Activated CD4-positive, alpha-beta T cell treated with anti-CD3 and anti-CD28 coated beads for 36 hours (primary cell): ENCODE results near the gene GSTM3. TPM values are rescaled to one million over a fixed set of nuclear protein-coding genes. Genes with fewer than 3 reads are reported as not detected.

Source experiments
- ATAC-seq: fragments of 200-7000 bp; cut with Tn5 transposase; one replicate; pipeline ENCODE4 v1.10.0; 2021; ENCODE audit warnings: mild to moderate bottlenecking, moderate library complexity
- CTCF ChIA-PET: fragments of 350-600 bp; sonication (Branson Sonifier 250); formaldehyde crosslinking; loops from one replicate; lab custom pipeline; 2021; ENCODE audit warnings: antibody characterized with exemption; lab: Charles Lee
- POLR2A ChIA-PET: fragments of 350-600 bp; sonication (Branson Sonifier 250); formaldehyde crosslinking; loops from one replicate; lab custom pipeline; 2021; ENCODE audit warnings: antibody characterized with exemption, inconsistent platforms; lab: Charles Lee
- DNase-seq: peaks from one replicate; pipeline ENCODE4 v3.0.0-alpha.2; 2020
- H3K27ac Mint-ChIP-seq: one replicate; pipeline ENCODE4 v1.8.0; 2021; ENCODE audit warnings: mixed read lengths
- H3K27me3 Mint-ChIP-seq: one replicate; pipeline ENCODE4 v1.8.0; 2021; ENCODE audit warnings: mixed read lengths
- H3K36me3 Mint-ChIP-seq: one replicate; pipeline ENCODE4 v1.8.0; 2021; ENCODE audit warnings: low read depth, mixed read lengths
- H3K4me1 Mint-ChIP-seq: one replicate; pipeline ENCODE4 v1.8.0; 2021; ENCODE audit warnings: mixed read lengths
- H3K4me3 Mint-ChIP-seq: one replicate; pipeline ENCODE4 v1.8.0; 2021; ENCODE audit warnings: mild to moderate bottlenecking, moderate library complexity, mixed read lengths
- H3K9me3 Mint-ChIP-seq: one replicate; pipeline ENCODE4 v1.8.0; 2021; ENCODE audit warnings: low read depth, mixed read lengths
- intact Hi-C, 2 experiments: fragments of 100-400 bp; cut with DNase I in 1 of 2; cut with micrococcal nuclease in 1 of 2; formaldehyde crosslinking; loops; one replicate each; pipeline versions ENCODE4 v1.14.2 to v1.15.1; 2022 to 2024; cut with DNase I, micrococcal nuclease
- total RNA-seq, 2 experiments: library from RNA; stranded (reverse); gene quantifications; one replicate each; pipeline ENCODE4 v1.2.3, GENCODE V29; 2021

Gene GSTM3
- 10 to 100 TPM; 47.6 to 49.1 TPM for total RNA-seq

DNA sequence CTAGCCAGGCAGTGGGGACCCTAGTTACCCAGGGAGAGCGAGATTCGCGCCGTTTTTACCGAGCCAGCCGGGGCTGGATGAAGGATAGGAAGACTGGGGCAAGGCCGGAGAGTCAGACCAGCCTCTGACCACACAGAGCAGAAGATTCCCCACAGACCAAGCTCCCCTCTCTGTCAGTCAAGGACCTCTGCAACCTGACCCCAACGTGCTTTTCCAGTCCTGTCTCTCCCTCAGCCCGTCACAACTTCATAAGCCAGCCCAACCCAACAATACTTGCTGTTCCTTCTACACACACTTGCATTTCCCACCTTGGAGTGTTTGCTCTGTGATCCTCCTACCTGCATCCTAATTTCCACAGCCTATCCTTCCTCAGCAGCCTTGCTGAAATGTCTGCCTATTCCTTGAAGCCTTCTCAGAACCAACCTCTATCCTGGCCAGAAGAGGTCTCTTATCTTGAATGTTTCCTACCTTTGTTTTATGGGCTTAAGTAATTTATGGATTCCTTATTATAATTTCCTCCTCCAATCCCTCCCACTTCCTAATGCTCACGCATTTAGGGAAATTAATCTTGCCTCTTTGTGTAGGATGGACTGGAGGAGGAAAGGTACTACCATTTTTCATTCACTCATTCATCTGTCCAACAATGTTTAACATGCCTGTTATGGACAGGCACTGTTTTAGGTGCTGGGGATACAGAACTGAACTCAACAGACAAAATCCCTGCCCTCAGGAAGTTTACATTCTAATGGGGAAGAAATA is at the start of gene GSTM3:
TSS of gene GSTM3 (minus strand) at position 424 of the 759 bp plus-strand sequence. CDS start 751 bp downstream, outside the sequence.
- ChIA-PET POLR2A (no interaction called here), CTCF (interaction anchor here (0.6 to 2.1 kb wide), 10 partner anchors 9 to 932 kb away, joined by 3 to 11 read pairs (median 4); partner anchors contain the start of genes AHCYL1 and GSTM1)
- peaks cover 1% of the 10 kb centered on the region for H3K27me3 Mint-ChIP-seq

DNA sequence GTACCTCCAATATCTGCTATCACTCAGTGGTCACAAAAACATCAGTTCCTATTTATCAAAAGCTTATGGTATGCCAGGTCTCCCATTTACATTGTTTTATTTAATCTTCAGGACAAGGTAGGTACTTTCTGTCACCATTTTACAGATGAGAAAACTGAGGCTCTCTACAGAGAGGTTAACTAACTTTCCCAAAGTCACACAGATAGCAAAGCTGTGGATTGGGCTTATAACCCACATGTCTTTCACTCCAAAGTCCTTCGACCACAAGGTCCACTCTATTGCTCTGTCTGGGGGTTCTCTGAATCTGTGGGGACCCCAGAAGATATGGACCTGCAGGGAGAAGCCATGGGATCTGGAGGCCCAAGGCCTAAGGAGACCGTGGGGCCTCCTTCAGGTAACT is 49.5 kb upstream of the GSTM3 start:
- H3K4me1 Mint-ChIP-seq = peaks cover 51% of the 10 kb centered on the region
- ChIA-PET CTCF (interaction anchor here (0.8 to 26.0 kb wide), 13 partner anchors 9 to 222 kb away, joined by 3 to 499 read pairs (median 4); partner anchors contain the start of gene AHCYL1), POLR2A (interaction anchor here (0.5 to 1.3 kb wide), 6 partner anchors 11 to 195 kb away, joined by 3 to 5 read pairs (median 4); no protein-coding TSS in a partner anchor)
- H3K36me3 Mint-ChIP-seq = no peaks in the 10 kb centered on the region
- no peaks in the 10 kb centered on the region for H3K9me3 Mint-ChIP-seq
- no peaks in the 10 kb centered on the region for H3K27me3 Mint-ChIP-seq
- H3K27ac Mint-ChIP-seq = peak overlapping the region; percentile 87
- no peak overlapping the region for H3K4me3 Mint-ChIP-seq
- DNase-seq (no peak), ATAC-seq (no peak)
- intact Hi-C loops = loop anchor here (1.0 to 5.0 kb wide), 6 partner anchors 12 to 194 kb away; partner anchors contain the start of genes AHCYL1 (in 2 of the 2) and CSF1 (in 1 of the 2)

More for the DNA sequence above, at the start of gene GSTM3:
- intact Hi-C loops = loop anchor here (1.0 to 5.0 kb wide), 6 partner anchors 53 to 244 kb away; partner anchors contain the start of genes GSTM1 (in 2 of the 2), AHCYL1 (in 1 of the 2), GNAI3 (in 1 of the 2) and GSTM4 (in 1 of the 2)
- peak; percentile 3 for ATAC-seq
- Mint-ChIP-seq H3K4me1 (peaks cover 16% of the 10 kb centered on the region), H3K4me3 (peak within 1 kb of the TSS; percentile 82), H3K27ac (peak within 1 kb of the TSS; percentile 79), H3K9me3 (no peaks in the 10 kb centered on the region), H3K36me3 (peaks cover 19% of the 10 kb centered on the region)
- no peak for DNase-seq

DNA sequence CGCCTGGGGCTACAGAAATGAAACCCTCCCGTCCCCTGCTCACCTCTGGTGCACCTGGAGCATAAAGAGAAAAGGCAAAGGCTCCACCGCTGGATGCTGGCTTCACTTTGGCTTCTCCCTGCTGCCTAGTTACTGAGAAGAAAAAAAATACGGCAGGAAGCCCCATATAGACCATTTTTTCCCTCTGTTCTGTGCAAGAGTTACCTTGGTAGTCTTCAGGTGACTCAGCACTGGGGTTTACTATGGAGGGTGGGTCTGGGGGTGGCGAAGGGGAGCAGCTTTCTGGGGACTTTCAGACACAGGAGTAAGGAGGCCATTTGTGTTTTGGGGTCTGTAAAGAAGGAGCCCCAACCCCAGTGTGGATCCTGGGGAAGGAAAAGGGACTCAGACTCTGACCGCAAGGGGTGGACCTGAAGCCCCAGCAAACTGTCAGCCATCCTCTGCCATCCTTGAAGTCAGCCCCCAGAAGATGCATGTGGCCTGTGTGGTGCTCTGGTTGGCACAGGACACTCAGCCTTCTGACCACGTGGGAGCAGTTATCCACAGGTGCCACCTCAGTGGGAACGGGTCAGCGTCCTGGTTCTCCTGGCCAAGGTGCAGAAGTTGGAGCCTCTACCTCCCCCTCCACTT is 48.8 kb upstream of the GSTM3 start:
- CTCF ChIA-PET = interaction anchor here (0.7 to 26.0 kb wide), 10 partner anchors 9 to 223 kb away, joined by 3 to 499 read pairs (median 4); partner anchors contain the start of gene AHCYL1
- ATAC-seq (no peak), DNase-seq (no peak)
- Mint-ChIP-seq H3K9me3 (no peaks in the 10 kb centered on the region), H3K36me3 (no peaks in the 10 kb centered on the region), H3K27ac (peak overlapping the region; percentile 87), H3K4me1 (peaks cover 50% of the 10 kb centered on the region), H3K27me3 (no peaks in the 10 kb centered on the region), H3K4me3 (no peak overlapping the region)
- POLR2A ChIA-PET = no interaction called here
- intact Hi-C loops = loop anchor here (1.0 to 5.0 kb wide), 6 partner anchors 13 to 195 kb away; partner anchors contain the start of genes AHCYL1 (in 2 of the 2) and CSF1 (in 1 of the 2)

DNA sequence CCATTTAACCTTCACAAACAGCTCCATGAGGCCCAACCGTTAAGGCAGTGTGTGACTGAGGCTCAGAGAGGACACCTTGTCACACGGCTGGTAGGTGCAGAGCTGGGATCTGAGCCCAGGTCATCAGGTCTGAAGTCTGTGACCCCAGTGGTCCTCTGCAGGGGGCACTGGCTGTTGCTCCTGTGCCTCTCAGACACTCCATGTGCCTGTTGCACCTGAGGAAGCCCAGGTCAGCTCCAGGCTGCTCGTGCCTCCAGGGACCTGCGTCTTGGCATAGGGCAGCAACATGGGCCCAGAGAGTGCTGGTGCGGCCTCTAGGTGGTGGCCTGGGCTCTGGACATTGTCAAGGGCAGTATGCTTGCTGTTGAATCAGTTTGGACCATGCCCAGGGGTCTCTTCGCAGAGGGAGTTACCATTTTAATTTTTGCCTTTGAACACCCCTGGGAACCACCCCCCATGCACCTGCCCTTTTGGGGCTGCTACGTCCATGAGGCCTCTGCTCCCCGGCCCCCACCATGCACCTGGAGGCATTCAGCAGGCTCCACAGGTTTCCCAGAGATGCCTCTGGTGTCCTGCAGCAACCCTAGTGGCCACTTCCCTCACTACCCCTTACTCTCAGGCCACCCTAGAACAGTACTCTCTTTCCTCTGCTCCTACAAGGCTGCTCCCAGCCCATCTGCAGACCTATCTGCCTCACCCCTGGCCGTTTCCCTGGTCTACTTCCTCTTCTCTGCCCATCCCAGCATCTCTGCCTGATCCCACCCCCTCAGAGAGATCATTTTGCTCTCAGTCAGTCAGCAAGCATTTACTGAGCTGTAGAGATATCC is 48.1 kb upstream of the GSTM3 start:
- ATAC-seq = no peak

DNA sequence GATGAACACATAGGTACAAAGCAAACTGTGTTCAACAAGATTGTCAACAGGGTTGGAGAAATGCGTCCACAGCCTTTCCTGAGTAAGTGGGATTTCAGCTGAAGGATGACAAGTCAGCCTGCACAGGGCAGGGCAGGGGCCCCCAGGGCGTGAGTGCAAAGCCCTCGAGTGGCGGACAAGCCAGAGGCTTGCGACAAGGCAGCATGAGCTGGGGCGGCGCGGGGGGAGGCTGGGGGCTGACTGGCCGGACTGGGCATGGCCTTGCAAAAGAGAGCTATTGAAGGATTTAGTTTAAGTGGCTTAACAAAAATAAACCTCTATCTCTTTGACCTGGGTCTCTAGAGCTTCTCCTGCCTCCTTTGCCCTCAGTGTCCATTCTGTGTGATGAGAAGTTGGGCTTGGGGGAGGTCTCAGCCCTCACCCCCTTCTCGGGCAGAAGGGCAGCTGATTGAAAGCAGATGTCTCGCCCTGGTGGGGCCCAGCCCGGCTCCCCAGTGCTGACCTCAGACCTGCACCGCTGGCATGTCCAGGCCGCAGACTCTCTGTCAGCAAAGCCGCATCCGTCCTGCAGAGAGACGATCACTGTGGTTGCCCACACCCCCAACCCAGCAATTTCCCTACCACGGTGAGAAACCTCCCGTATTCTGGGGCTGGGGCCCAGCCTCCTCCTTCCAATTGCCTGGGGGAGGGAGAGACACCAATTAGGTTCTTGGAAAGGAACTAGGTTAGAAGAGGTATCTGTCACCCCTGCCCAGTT is 47.2 kb upstream of the GSTM3 start:
- ChIA-PET CTCF (interaction anchor here (0.9 to 26.0 kb wide), 4 partner anchors 11 to 194 kb away, joined by 3 to 499 read pairs (median 3); partner anchors contain the start of gene AHCYL1), POLR2A (no interaction called here)
- ATAC-seq (no peak), DNase-seq (peak; percentile 25)
- intact Hi-C loops = no loop called here
- H3K27ac Mint-ChIP-seq = no peak overlapping the region
- H3K36me3 Mint-ChIP-seq = no peaks in the 10 kb centered on the region
- H3K4me3 Mint-ChIP-seq = no peak overlapping the region
- no peaks in the 10 kb centered on the region for H3K9me3 Mint-ChIP-seq
- H3K4me1 Mint-ChIP-seq = peaks cover 35% of the 10 kb centered on the region
- H3K27me3 Mint-ChIP-seq = no peaks in the 10 kb centered on the region

More for the DNA sequence above, 48.1 kb upstream of the GSTM3 start:
- intact Hi-C loops = no loop called here
- ChIA-PET POLR2A (no interaction called here), CTCF (interaction anchor here (0.7 to 26.0 kb wide), 8 partner anchors 12 to 193 kb away, joined by 3 to 499 read pairs (median 4); partner anchors contain the start of gene AHCYL1)
- Mint-ChIP-seq H3K4me1 (peaks cover 44% of the 10 kb centered on the region), H3K27me3 (no peaks in the 10 kb centered on the region), H3K4me3 (no peak overlapping the region), H3K9me3 (no peaks in the 10 kb centered on the region), H3K27ac (peak overlapping the region; percentile 51), H3K36me3 (no peaks in the 10 kb centered on the region)
- peak; percentile 7 for DNase-seq

DNA sequence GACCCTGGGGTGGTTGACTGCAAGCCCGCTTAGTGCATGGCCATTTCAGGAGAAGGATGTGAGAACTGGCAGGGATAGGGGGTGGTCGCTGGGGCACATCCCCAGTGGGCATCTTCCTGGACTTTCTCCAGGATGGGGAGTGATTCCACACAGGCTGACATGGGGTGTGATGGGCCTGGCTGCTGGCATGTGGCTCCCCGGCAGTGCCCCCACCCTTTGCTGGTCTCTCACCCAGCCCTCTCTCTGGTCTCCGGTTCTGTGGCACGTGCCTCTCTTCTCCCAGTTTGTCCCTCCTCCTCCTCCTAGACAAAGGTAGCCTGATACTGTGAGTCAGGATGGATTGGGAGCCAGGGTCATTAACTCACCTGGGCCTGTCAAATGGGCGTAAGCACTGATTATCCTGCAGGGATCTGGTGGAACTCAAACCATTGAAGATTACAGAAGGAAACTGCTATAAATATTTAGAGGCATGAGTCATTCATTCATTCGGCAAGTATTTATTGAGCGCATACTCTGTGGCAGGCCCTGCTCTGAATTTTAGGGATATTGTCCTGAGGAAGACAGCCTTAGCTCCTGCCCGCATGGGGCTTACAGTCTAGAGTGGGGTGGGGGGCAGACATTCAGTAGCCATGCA is 46.5 kb upstream of the GSTM3 start:
- no peak overlapping the region for H3K27ac Mint-ChIP-seq
- ChIA-PET POLR2A (interaction anchor here (0.6 kb wide), 1 partner anchor 112 kb away, joined by 4 read pairs; no protein-coding TSS in a partner anchor), CTCF (interaction anchor here (0.5 to 26.0 kb wide), 6 partner anchors 10 to 363 kb away, joined by 3 to 499 read pairs (median 3); partner anchors contain the start of gene AHCYL1)
- DNase-seq (no peak), ATAC-seq (no peak)
- no peaks in the 10 kb centered on the region for H3K9me3 Mint-ChIP-seq
- H3K4me3 Mint-ChIP-seq = no peak overlapping the region
- peaks cover 30% of the 10 kb centered on the region for H3K4me1 Mint-ChIP-seq
- H3K27me3 Mint-ChIP-seq = no peaks in the 10 kb centered on the region
- H3K36me3 Mint-ChIP-seq = no peaks in the 10 kb centered on the region
- intact Hi-C loops = no loop called here

DNA sequence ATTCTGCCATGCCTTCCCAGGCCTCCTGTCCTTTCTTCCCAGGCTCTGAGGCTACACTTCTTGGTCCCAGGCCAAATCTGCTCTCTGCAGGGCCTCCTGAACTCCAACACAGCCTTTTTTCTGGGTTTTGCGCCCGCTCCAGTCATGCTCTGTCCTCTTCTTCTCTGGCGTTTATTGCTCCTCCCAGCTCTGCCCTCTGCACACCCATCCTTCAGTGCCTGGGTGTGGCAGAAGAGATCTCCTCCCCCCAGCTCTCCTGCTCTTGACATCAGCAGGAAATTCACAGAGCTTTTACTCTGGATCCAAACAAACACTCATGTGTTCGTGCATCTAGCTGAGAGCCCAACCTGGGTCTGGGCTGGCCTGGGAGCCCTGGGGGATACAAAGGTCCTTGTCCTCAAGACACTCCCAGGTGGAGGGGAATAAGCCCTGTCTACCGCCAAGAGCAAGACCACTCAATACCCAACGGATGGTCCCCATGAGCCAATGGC is 45.7 kb upstream of the GSTM3 start:
- Mint-ChIP-seq H3K36me3 (no peaks in the 10 kb centered on the region), H3K27me3 (no peaks in the 10 kb centered on the region), H3K4me1 (peaks cover 27% of the 10 kb centered on the region), H3K4me3 (no peak overlapping the region), H3K27ac (no peak overlapping the region), H3K9me3 (no peaks in the 10 kb centered on the region)
- intact Hi-C loops = no loop called here
- ChIA-PET CTCF (interaction anchor here (0.6 to 26.0 kb wide), 4 partner anchors 147 to 280 kb away, joined by 3 to 499 read pairs (median 4); partner anchors contain the start of gene AHCYL1), POLR2A (interaction anchor here (0.6 kb wide), 1 partner anchor 113 kb away, joined by 4 read pairs; no protein-coding TSS in a partner anchor)
- no peak for ATAC-seq
- no peak for DNase-seq

DNA sequence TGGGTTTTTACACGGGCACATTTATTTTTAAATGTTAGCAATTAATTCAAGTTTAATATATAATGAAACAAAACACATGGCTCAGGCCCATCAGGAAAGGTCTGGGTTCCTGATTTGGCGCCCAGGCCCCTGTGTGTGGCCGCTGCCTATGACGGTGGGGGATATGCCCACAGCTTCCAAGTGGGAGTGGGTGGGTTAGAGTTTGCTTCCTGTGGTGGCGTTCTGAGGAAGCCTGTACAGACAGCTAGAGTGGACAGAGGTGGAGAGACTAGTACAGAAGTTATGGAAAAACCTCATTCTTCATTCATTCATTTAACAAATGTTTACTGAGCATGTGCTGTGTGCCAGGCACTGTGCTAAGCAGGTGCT is 45.3 kb upstream of the GSTM3 start:
- Mint-ChIP-seq H3K4me3 (no peak overlapping the region), H3K36me3 (no peaks in the 10 kb centered on the region), H3K27ac (no peak overlapping the region), H3K9me3 (no peaks in the 10 kb centered on the region), H3K4me1 (peaks cover 22% of the 10 kb centered on the region), H3K27me3 (no peaks in the 10 kb centered on the region)
- POLR2A ChIA-PET = no interaction called here
- DNase-seq (no peak), ATAC-seq (no peak)
- intact Hi-C loops = no loop called here
- CTCF ChIA-PET = interaction anchor here (1.1 to 26.0 kb wide), 2 partner anchors 147 to 196 kb away, joined by 3 to 499 read pairs; partner anchors contain the start of gene AHCYL1

DNA sequence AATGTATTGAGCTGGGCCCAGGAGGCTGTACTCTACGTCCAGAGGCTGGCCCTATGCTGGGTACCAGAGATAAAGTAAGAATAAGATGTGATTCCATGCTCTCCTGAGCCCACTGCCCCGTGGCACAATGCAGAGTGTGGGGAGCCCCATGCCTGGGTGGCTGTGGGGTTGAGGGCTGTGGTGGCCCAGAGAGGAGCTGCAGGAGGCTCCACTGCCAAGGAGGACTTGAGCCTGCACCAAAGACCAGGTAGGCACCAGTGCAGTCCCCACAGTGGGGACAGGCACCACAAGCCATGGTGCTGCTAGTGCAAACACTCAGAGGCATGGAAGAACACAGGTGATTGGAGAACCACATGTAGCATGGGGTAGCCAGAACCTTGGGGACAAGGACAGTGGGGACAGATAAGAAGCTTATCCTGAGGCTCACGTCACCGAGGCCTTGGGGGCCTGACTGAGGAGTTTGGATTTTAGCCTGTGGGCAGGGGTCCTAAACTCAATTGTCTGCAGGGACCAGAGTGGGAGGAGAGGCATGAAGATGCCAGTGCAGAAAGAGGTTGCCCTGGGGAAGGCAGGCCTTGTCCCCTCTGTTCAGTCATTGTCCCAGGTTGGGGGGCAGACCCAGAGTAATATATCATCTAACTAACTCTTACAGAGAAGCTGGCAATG is 44.7 kb upstream of the GSTM3 start:
- intact Hi-C loops = no loop called here
- H3K36me3 Mint-ChIP-seq = no peaks in the 10 kb centered on the region
- ChIA-PET POLR2A (no interaction called here), CTCF (interaction anchor here (1.3 to 26.0 kb wide), 2 partner anchors 12 to 196 kb away, joined by 6 to 499 read pairs; partner anchors contain the start of gene AHCYL1)
- H3K9me3 Mint-ChIP-seq = no peaks in the 10 kb centered on the region
- peaks cover 17% of the 10 kb centered on the region for H3K4me1 Mint-ChIP-seq
- DNase-seq (no peak), ATAC-seq (no peak)
- H3K27me3 Mint-ChIP-seq = no peaks in the 10 kb centered on the region
- H3K4me3 Mint-ChIP-seq = no peak overlapping the region
- H3K27ac Mint-ChIP-seq = no peak overlapping the region
